ENCODE measurements around the gene TXNDC2. TPM values are rescaled to one million over a fixed set of nuclear protein-coding genes. Genes with fewer than 3 reads are reported as not detected.

The TXNDC2 gene
- total and polyA plus RNA-seq, 2 donors = 0.08 TPM; not detected in 1

- Histone ChIP-seq H3K27ac (ENCODE audit: low read depth) (no peak overlapping the region), H3K4me3 (ENCODE audit: low read depth, low read length) (no peak overlapping the region), H3K36me3 (ENCODE audit: insufficient read depth) (no peaks in the 10 kb centered on the region), H3K4me1 (ENCODE audit: insufficient read depth) (no peaks in the 10 kb centered on the region)
- DNase-seq (ENCODE audit: extremely low spot score) = no peak
- WGBS = 97% methylated on average over 3 of the region's 3 CpGs
Measured at GRCh38 chr18:9866627-9867026, 19.1 kb upstream of the TXNDC2 start.

- WGBS = 86% methylated on average over 4 of the region's 4 CpGs
Measured at GRCh38 chr18:9867071-9867594, 18.6 kb upstream of the TXNDC2 start.

GRCh38 chr18:9868857-9869714 is 16.7 kb upstream of the TXNDC2 start:
- H3K4me3 ChIP-seq (ENCODE audit: low read depth, low read length) = no peak overlapping the region
- no peaks in the 10 kb centered on the region for H3K4me1 ChIP-seq (ENCODE audit: insufficient read depth)
- 47% methylated on average over 6 of the region's 6 CpGs for WGBS
- H3K36me3 ChIP-seq (ENCODE audit: insufficient read depth) = no peaks in the 10 kb centered on the region
- DNase-seq (ENCODE audit: extremely low spot score) = no peak
- H3K27ac ChIP-seq (ENCODE audit: low read depth) = no peak overlapping the region

More at GRCh38 chr18:9867071-9867594, 18.6 kb upstream of the TXNDC2 start:
- Histone ChIP-seq H3K36me3 (ENCODE audit: insufficient read depth) (no peaks in the 10 kb centered on the region), H3K4me1 (ENCODE audit: insufficient read depth) (no peaks in the 10 kb centered on the region), H3K27ac (ENCODE audit: low read depth) (no peak overlapping the region), H3K4me3 (ENCODE audit: low read depth, low read length) (no peak overlapping the region)
- DNase-seq (ENCODE audit: extremely low spot score) = no peak

GRCh38 chr18:9869715-9870430 is 15.9 kb upstream of the TXNDC2 start:
- no peaks in the 10 kb centered on the region for H3K4me1 ChIP-seq (ENCODE audit: insufficient read depth)
- 65% methylated on average over 9 of the region's 9 CpGs for WGBS
- H3K27ac ChIP-seq (ENCODE audit: low read depth) = no peak overlapping the region
- no peak for DNase-seq (ENCODE audit: extremely low spot score)
- H3K4me3 ChIP-seq (ENCODE audit: low read depth, low read length) = no peak overlapping the region
- H3K36me3 ChIP-seq (ENCODE audit: insufficient read depth) = no peaks in the 10 kb centered on the region

GRCh38 chr18:9870431-9871008 is 15.3 kb upstream of the TXNDC2 start:
- no peak overlapping the region for H3K4me3 ChIP-seq (ENCODE audit: low read depth, low read length)
- no peak overlapping the region for H3K27ac ChIP-seq (ENCODE audit: low read depth)
- WGBS = 83% methylated on average over 4 of the region's 4 CpGs
- H3K4me1 ChIP-seq (ENCODE audit: insufficient read depth) = no peaks in the 10 kb centered on the region
- H3K36me3 ChIP-seq (ENCODE audit: insufficient read depth) = no peaks in the 10 kb centered on the region
- DNase-seq (ENCODE audit: extremely low spot score) = no peak

GRCh38 chr18:9871244-9871746 is 14.5 kb upstream of the TXNDC2 start:
- Histone ChIP-seq H3K4me1 (ENCODE audit: insufficient read depth) (no peaks in the 10 kb centered on the region), H3K27ac (ENCODE audit: low read depth) (no peak overlapping the region), H3K4me3 (ENCODE audit: low read depth, low read length) (no peak overlapping the region), H3K36me3 (ENCODE audit: insufficient read depth) (no peaks in the 10 kb centered on the region)
- no peak for DNase-seq (ENCODE audit: extremely low spot score)
- 88% methylated on average over 6 of the region's 6 CpGs for WGBS

GRCh38 chr18:9872823-9873222 is 12.9 kb upstream of the TXNDC2 start:
- DNase-seq (ENCODE audit: extremely low spot score) = no peak
- no peak overlapping the region for H3K4me3 ChIP-seq (ENCODE audit: low read depth, low read length)
- H3K4me1 ChIP-seq (ENCODE audit: insufficient read depth) = no peaks in the 10 kb centered on the region
- no peak overlapping the region for H3K27ac ChIP-seq (ENCODE audit: low read depth)
- H3K36me3 ChIP-seq (ENCODE audit: insufficient read depth) = no peaks in the 10 kb centered on the region

GRCh38 chr18:9874728-9875127 is 11.0 kb upstream of the TXNDC2 start:
- Histone ChIP-seq H3K27ac (ENCODE audit: low read depth) (no peak overlapping the region), H3K4me3 (ENCODE audit: low read depth, low read length) (no peak overlapping the region), H3K36me3 (ENCODE audit: insufficient read depth) (no peaks in the 10 kb centered on the region), H3K4me1 (ENCODE audit: insufficient read depth) (no peaks in the 10 kb centered on the region)
- 95% methylated on average over 1 of the region's 1 CpG for WGBS
- no peak for DNase-seq (ENCODE audit: extremely low spot score)

GRCh38 chr18:9876212-9876866 is 9.4 kb upstream of the TXNDC2 start:
- Histone ChIP-seq H3K27ac (ENCODE audit: low read depth) (peak overlapping the region; percentile 91), H3K4me3 (ENCODE audit: low read depth, low read length) (no peak overlapping the region), H3K4me1 (ENCODE audit: insufficient read depth) (no peaks in the 10 kb centered on the region), H3K36me3 (ENCODE audit: insufficient read depth) (no peaks in the 10 kb centered on the region)
- no peak for DNase-seq (ENCODE audit: extremely low spot score)
- WGBS = 85% methylated on average over 2 of the region's 2 CpGs

- Histone ChIP-seq H3K4me3 (ENCODE audit: low read depth, low read length) (peak overlapping the region; percentile 10), H3K27ac (ENCODE audit: low read depth) (peak overlapping the region; percentile 91), H3K36me3 (ENCODE audit: insufficient read depth) (no peaks in the 10 kb centered on the region), H3K4me1 (ENCODE audit: insufficient read depth) (no peaks in the 10 kb centered on the region)
- WGBS = 16% methylated on average over 9 of the region's 9 CpGs
- peak; percentile 45 for DNase-seq (ENCODE audit: extremely low spot score)
Measured at GRCh38 chr18:9876867-9877654, 8.7 kb upstream of the TXNDC2 start.

GRCh38 chr18:9877655-9878014 is 8.1 kb upstream of the TXNDC2 start:
- Histone ChIP-seq H3K36me3 (ENCODE audit: insufficient read depth) (no peaks in the 10 kb centered on the region), H3K4me1 (ENCODE audit: insufficient read depth) (no peaks in the 10 kb centered on the region), H3K27ac (ENCODE audit: low read depth) (peak overlapping the region; percentile 81), H3K4me3 (ENCODE audit: low read depth, low read length) (no peak overlapping the region)
- DNase-seq (ENCODE audit: extremely low spot score) = no peak

- WGBS = 97% methylated on average over 1 of the region's 1 CpG
- no peak overlapping the region for H3K27ac ChIP-seq (ENCODE audit: low read depth)
Measured at GRCh38 chr18:9878095-9878494, 7.7 kb upstream of the TXNDC2 start.

More at GRCh38 chr18:9878095-9878494, 7.7 kb upstream of the TXNDC2 start:
- DNase-seq (ENCODE audit: extremely low spot score) = no peak
- H3K36me3 ChIP-seq (ENCODE audit: insufficient read depth) = no peaks in the 10 kb centered on the region
- H3K4me3 ChIP-seq (ENCODE audit: low read depth, low read length) = no peak overlapping the region
- H3K4me1 ChIP-seq (ENCODE audit: insufficient read depth) = no peaks in the 10 kb centered on the region

Measured in urinary bladder (tissue), 4 donors.